ENCODE data around the gene STAU1.
"Not testable (repeated sequence)": the region's sequence is repeated elsewhere in the genome, so short reads cannot be mapped to it uniquely, and the experiment has no call there.

The STAU1 gene

DNA sequence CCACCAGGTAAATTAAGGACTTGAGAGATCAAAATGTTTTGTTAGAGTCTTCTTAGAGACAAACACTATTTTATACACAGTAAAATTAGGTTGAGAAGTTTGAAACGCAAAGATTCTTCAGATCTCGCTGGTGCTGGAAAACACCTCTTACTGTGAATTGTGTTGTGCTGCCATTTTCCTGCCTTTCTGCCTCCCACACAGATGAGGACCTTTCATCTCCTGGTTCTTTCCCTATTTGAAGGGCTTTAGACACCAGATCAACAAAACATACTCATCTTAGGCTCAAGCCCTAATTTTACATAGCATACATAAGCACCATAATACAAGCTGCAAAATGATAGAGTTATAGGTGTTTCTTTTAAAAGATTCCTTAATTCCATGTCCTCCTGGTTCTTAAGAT is 18.6 kb downstream of the STAU1 start:
- Histone ChIP-seq H3K27ac (replicated peaks) (no peak overlapping the region), H3K27me3 (ENCODE audit: insufficient read depth, poor library complexity, severe bottlenecking) (no peaks in the 10 kb centered on the region), H3K4me3 (replicated peaks; ENCODE audit: insufficient read depth, low read length) (no peak overlapping the region)
- TF ChIP-seq, protein P1, sequence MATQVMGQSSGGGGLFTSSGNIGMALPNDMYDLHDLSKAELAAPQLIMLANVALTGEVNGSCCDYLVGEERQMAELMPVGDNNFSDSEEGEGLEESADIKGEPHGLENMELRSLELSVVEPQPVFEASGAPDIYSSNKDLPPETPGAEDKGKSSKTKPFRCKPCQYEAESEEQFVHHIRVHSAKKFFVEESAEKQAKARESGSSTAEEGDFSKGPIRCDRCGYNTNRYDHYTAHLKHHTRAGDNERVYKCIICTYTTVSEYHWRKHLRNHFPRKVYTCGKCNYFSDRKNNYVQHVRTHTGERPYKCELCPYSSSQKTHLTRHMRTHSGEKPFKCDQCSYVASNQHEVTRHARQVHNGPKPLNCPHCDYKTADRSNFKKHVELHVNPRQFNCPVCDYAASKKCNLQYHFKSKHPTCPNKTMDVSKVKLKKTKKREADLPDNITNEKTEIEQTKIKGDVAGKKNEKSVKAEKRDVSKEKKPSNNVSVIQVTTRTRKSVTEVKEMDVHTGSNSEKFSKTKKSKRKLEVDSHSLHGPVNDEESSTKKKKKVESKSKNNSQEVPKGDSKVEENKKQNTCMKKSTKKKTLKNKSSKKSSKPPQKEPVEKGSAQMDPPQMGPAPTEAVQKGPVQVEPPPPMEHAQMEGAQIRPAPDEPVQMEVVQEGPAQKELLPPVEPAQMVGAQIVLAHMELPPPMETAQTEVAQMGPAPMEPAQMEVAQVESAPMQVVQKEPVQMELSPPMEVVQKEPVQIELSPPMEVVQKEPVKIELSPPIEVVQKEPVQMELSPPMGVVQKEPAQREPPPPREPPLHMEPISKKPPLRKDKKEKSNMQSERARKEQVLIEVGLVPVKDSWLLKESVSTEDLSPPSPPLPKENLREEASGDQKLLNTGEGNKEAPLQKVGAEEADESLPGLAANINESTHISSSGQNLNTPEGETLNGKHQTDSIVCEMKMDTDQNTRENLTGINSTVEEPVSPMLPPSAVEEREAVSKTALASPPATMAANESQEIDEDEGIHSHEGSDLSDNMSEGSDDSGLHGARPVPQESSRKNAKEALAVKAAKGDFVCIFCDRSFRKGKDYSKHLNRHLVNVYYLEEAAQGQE (IDR thresholded peaks at IDR 0.05; ENCODE audit: insufficient replicate concordance, low read depth), result no peak
- TF ChIP-seq POLR2AphosphoS5 (IDR thresholded peaks at IDR 0.05; ENCODE audit: low read depth) (no peak), GABPA (IDR thresholded peaks at IDR 0.05; ENCODE audit: low read depth) (no peak), SPI1 (IDR thresholded peaks at IDR 0.05; ENCODE audit: borderline replicate concordance, low read depth) (no peak)
- TF ChIP-seq, protein P2, sequence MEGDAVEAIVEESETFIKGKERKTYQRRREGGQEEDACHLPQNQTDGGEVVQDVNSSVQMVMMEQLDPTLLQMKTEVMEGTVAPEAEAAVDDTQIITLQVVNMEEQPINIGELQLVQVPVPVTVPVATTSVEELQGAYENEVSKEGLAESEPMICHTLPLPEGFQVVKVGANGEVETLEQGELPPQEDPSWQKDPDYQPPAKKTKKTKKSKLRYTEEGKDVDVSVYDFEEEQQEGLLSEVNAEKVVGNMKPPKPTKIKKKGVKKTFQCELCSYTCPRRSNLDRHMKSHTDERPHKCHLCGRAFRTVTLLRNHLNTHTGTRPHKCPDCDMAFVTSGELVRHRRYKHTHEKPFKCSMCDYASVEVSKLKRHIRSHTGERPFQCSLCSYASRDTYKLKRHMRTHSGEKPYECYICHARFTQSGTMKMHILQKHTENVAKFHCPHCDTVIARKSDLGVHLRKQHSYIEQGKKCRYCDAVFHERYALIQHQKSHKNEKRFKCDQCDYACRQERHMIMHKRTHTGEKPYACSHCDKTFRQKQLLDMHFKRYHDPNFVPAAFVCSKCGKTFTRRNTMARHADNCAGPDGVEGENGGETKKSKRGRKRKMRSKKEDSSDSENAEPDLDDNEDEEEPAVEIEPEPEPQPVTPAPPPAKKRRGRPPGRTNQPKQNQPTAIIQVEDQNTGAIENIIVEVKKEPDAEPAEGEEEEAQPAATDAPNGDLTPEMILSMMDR (IDR thresholded peaks at IDR 0.05; ENCODE audit: insufficient read depth, low read length), result no peak
- no peak for DNase-seq (ENCODE audit: low read depth in 1 of 2, low spot score in 1 of 2)

DNA sequence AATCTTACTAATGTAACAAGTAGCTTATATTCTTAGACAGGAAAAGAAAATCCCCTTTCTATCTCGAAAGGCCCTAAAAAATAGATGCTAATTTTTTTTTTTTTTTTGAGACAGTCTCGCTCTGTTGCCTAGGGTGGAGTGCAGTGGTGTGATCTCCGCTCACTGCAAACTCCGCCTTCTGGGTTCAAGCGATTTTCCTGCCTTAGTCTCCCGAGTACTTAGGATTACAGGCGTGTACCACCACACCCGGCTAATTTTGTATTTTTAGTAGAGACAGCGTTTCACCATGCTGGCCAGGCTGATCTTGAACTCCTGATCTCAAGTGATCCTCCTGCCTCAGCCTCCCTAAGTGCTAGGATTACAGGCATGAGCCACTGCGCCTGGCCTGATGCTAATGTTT is 19.3 kb downstream of the STAU1 start:
- not testable (repeated sequence) for H3K27me3 ChIP-seq (ENCODE audit: insufficient read depth, poor library complexity, severe bottlenecking); DNase-seq (ENCODE audit: low read depth in 1 of 2, low spot score in 1 of 2); H3K4me3 ChIP-seq (replicated peaks; ENCODE audit: insufficient read depth, low read length); H3K27ac ChIP-seq (replicated peaks)

DNA sequence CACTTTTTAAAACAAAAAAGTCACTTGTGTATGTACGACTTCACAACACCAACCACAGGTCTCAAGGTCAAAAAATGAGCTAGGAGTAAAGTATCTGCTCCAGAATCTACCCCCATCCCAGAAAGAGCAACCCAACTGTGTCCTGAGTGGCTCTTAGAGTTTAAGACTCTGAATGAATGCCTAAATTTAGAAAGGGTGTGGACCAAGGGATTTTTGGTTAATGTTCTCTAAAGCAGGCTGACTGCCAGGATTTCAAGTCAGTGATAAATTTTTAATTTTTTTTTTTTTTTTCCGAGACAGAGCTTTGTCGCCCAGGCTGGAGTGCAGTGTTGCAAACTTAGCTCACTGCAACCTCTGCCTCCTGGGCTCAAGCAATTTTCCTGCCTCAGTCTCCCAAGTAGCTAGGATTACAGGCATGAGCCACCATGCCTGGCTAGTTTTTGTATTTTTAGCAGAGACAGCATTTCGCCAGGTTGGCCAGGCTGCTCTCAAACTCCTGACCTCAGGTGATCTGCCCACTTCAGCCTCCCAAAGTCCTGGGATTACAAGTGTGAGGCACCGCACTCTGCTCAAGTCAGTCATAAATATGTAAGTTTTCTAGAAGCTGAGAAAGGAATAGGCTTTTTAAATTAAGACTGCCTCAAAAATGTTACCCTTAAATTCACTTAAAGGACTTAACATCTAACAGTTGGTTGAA is 20.2 kb downstream of the STAU1 start:
- Histone ChIP-seq H3K27me3 (ENCODE audit: insufficient read depth, poor library complexity, severe bottlenecking) (no peaks in the 10 kb centered on the region), H3K27ac (replicated peaks) (no peak overlapping the region), H3K4me3 (replicated peaks; ENCODE audit: insufficient read depth, low read length) (no peak overlapping the region)
- TF ChIP-seq, protein P2 (IDR thresholded peaks at IDR 0.05; ENCODE audit: insufficient read depth, low read length), result no peak
- TF ChIP-seq SPI1 (IDR thresholded peaks at IDR 0.05; ENCODE audit: borderline replicate concordance, low read depth), result no peak
- TF ChIP-seq GABPA (IDR thresholded peaks at IDR 0.05; ENCODE audit: low read depth), result no peak
- TF ChIP-seq, protein P1 (IDR thresholded peaks at IDR 0.05; ENCODE audit: insufficient replicate concordance, low read depth), result no peak
- TF ChIP-seq POLR2AphosphoS5 (IDR thresholded peaks at IDR 0.05; ENCODE audit: low read depth), result no peak
- no peak for DNase-seq (ENCODE audit: low read depth in 1 of 2, low spot score in 1 of 2)

DNA sequence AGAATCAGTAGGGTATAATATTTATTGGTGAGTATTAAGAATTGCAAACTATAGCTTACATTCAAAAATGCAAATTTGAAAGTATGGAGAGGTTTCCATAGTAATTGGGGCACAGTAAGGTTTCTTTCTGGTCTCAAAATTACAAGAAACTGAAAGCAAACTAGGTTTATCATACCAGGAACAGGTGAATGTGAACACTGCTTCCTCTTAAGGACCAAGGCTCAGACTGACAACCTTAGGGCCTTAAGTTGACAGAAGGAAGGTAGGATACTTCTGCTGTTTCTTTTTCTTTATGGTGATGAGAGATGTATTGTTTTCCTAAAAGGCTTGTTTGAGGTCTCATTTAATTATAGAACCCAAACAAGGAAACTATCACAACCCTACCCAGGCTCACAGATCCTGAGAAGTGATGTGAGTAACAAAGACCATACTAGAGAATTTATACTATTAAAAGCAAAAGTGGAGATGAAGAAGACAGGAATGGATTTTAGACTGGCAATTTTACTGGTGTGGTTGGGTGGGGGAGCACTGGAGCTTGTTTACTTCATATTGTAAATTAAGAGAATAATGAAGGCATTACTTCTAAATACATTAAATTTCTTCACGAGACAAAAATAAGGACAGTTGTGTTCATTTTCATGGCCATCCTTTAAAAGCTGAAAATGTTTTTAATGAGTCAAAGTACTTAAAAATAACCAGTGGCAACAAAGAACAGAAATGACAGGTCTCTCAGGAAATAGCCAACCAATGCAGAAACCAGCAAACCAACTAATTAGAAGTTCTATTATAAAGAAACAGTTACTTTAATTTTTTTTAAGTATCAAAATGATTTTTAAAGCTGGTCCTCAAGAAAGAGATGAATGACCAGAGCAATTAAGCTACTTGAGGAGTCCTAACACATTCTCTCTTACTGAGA is 21.3 kb downstream of the STAU1 start:
- H3K27me3 ChIP-seq (ENCODE audit: insufficient read depth, poor library complexity, severe bottlenecking), result no peaks in the 10 kb centered on the region
- DNase-seq (ENCODE audit: low read depth in 1 of 2, low spot score in 1 of 2), result no peak
- H3K27ac ChIP-seq (replicated peaks), result no peak overlapping the region
- TF ChIP-seq, protein P1 (IDR thresholded peaks at IDR 0.05; ENCODE audit: insufficient replicate concordance, low read depth), result no peak
- TF ChIP-seq SPI1 (IDR thresholded peaks at IDR 0.05; ENCODE audit: borderline replicate concordance, low read depth) (no peak), POLR2AphosphoS5 (IDR thresholded peaks at IDR 0.05; ENCODE audit: low read depth) (no peak), GABPA (IDR thresholded peaks at IDR 0.05; ENCODE audit: low read depth) (no peak)
- TF ChIP-seq, protein P2 (IDR thresholded peaks at IDR 0.05; ENCODE audit: insufficient read depth, low read length), result no peak
- no peak overlapping the region for H3K4me3 ChIP-seq (replicated peaks; ENCODE audit: insufficient read depth, low read length)

Data from HL-60 (cell line).